DND-41 (cell line): ENCODE data around the gene GRIN2A.

ENCODE experiments used
- CTCF ChIP-seq: IDR thresholded peaks from 2 replicates; pipeline ENCODE4 v1.5.1; 2012; ENCODE audit warnings: borderline replicate concordance, low read length, moderate library complexity, mild to moderate bottlenecking; ENCODE audit not compliant: poor library complexity, severe bottlenecking; ENCODE audit errors: extremely low read depth
- EZH2 ChIP-seq: IDR thresholded peaks from 3 replicates; pipeline ENCODE4 v1.6.1; 2012; ENCODE audit warnings: borderline replicate concordance, low read depth, mild to moderate bottlenecking, moderate library complexity, low read length, inconsistent platforms; ENCODE audit not compliant: severe bottlenecking

- TF ChIP-seq CTCF (no peak), EZH2 (no peak)
These were observed 144.5 kb downstream of the GRIN2A start for GRCh38 chr16:10037751-10038150.
